ENCODE measurements around the gene ACAD11. TPM values are rescaled to one million over a fixed set of nuclear protein-coding genes. Genes with fewer than 3 reads are reported as not detected.

Gene ACAD11
- total RNA-seq, 1 experiment from 2014 or later: 15.6 TPM

DNA sequence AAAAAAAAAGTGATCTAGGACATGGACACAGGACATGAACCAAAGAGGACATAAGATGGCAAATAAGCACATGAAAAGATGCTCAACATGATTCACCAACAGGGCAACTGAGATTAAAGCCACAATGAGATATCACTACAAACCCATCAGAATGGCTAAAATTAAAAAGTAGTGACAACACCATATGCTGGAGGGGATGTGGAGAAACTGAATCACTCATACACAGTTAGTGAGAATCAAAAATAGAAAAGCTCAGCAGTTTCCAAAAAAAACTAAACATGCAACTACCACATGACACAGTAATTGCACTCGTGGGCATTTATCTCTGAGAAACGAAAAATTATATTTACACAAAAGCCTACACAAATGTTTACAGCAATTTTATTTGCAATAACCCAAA is 90.5 kb downstream of the ACAD11 start:
- H2BK120ac ChIP-seq (ENCODE audit: low read depth, low read length, poor library complexity, severe bottlenecking): no peak overlapping the region
- Mint-ChIP-seq H3K27ac (no peak overlapping the region; a peak in 2 of 7 replicates), H3K4me1 (no peaks in the 10 kb centered on the region), H3K36me3 (ENCODE audit: insufficient read depth in 1 of 3, low read depth in 3 of 3) (peaks cover 6 to 13% (median 11%) of the 10 kb centered on the region in 3 experiments; a peak in 6 of 7 replicates), H3K9me3 (peaks cover 0 to 4% of the 10 kb centered on the region in 2 experiments; a peak in 3 of 5 replicates), H3K27me3 (ENCODE audit: low read depth) (no peaks in the 10 kb centered on the region), H3K4me3 (no peak overlapping the region)
- no peak overlapping the region for H4K5ac ChIP-seq (ENCODE audit: insufficient read length, low read depth, low read length)
- DNase-seq: no peak
- H2BK5ac ChIP-seq (ENCODE audit: insufficient read length, low read length): no peak overlapping the region
- H3K9ac ChIP-seq (ENCODE audit: extremely low read depth, insufficient read length, low read length): no peak overlapping the region
- no peaks in the 10 kb centered on the region for H3K79me1 ChIP-seq (ENCODE audit: insufficient read depth, low read depth, low read length, poor library complexity, severe bottlenecking)
- H3K4ac ChIP-seq (ENCODE audit: low read depth, low read length): no peak overlapping the region
- H2BK15ac ChIP-seq (ENCODE audit: low read depth, low read length): no peak overlapping the region
- H3K14ac ChIP-seq (ENCODE audit: insufficient read depth, low read length): no peak overlapping the region
- WGBS (ENCODE audit: extremely low coverage, insufficient read length, low lambda C conversion rate): no CpG with 5 or more reads among the region's 2 CpGs
- no peaks in the 10 kb centered on the region for H3K4me1 ChIP-seq (ENCODE audit: insufficient read depth, low read length)
- H2BK20ac ChIP-seq (ENCODE audit: low read depth, low read length, poor library complexity, severe bottlenecking): no peak overlapping the region
- H2BK12ac ChIP-seq (ENCODE audit: insufficient read length, low read depth, low read length): no peak overlapping the region
- H3K56ac ChIP-seq (ENCODE audit: insufficient read length, low read depth, low read length): no peak overlapping the region
- H3T11ph ChIP-seq (ENCODE audit: low read length): no peak overlapping the region
- no peak overlapping the region for H4K91ac ChIP-seq (ENCODE audit: insufficient read length, low read depth, low read length)
- H4K8ac ChIP-seq (replicated peaks; ENCODE audit: insufficient read length, low read depth, low read length): no peak overlapping the region
- no peak overlapping the region for H2AK5ac ChIP-seq (ENCODE audit: insufficient read length, low read length)
- H3K4me2 ChIP-seq (ENCODE audit: insufficient read depth, insufficient read length, low read length): no peak overlapping the region
- H2AFZ ChIP-seq (ENCODE audit: low read length): no peak overlapping the region
- no peaks in the 10 kb centered on the region for H3K9me3 ChIP-seq (ENCODE audit: control insufficient read depth, low read depth, low read length)
- H3K23ac ChIP-seq (ENCODE audit: insufficient read length, low read depth, low read length): no peak overlapping the region
- H4K20me1 ChIP-seq (ENCODE audit: control insufficient read depth, insufficient read depth, insufficient read length): no peaks in the 10 kb centered on the region
- no peak overlapping the region for H3K27ac ChIP-seq (ENCODE audit: insufficient read length, low read depth, low read length)
- H3K79me2 ChIP-seq (ENCODE audit: insufficient read depth, low read length): no peaks in the 10 kb centered on the region
- H3K27me3 ChIP-seq (ENCODE audit: insufficient read depth, low read length): no peaks in the 10 kb centered on the region
- H3K18ac ChIP-seq (ENCODE audit: insufficient read length, low read depth, low read length): no peak overlapping the region
- no peaks in the 10 kb centered on the region for H3K23me2 ChIP-seq (ENCODE audit: insufficient read length, low read depth, low read length, poor library complexity, severe bottlenecking)
- TF ChIP-seq, protein P1, sequence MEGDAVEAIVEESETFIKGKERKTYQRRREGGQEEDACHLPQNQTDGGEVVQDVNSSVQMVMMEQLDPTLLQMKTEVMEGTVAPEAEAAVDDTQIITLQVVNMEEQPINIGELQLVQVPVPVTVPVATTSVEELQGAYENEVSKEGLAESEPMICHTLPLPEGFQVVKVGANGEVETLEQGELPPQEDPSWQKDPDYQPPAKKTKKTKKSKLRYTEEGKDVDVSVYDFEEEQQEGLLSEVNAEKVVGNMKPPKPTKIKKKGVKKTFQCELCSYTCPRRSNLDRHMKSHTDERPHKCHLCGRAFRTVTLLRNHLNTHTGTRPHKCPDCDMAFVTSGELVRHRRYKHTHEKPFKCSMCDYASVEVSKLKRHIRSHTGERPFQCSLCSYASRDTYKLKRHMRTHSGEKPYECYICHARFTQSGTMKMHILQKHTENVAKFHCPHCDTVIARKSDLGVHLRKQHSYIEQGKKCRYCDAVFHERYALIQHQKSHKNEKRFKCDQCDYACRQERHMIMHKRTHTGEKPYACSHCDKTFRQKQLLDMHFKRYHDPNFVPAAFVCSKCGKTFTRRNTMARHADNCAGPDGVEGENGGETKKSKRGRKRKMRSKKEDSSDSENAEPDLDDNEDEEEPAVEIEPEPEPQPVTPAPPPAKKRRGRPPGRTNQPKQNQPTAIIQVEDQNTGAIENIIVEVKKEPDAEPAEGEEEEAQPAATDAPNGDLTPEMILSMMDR (conservative IDR thresholded peaks at IDR 0.05): no peak
